Mesenchymal stem cell (in vitro differentiated cells and primary cell): ENCODE measurements around the gene IL1A.

Experiments
- DNase-seq: peaks from one replicate; pipeline ENCODE4 v3.0.0-alpha.2; 2013
- H2AFZ ChIP-seq: one replicate; pipeline ENCODE4 v1.6.1; 2013; ENCODE audit warnings: low read depth, mild to moderate bottlenecking, control low read depth, inconsistent platforms, low read length, moderate library complexity
- H2AK5ac ChIP-seq: 2 replicates; pipeline ENCODE4 v1.6.1; 2013; ENCODE audit warnings: low read length, moderate library complexity, mild to moderate bottlenecking, inconsistent platforms; ENCODE audit not compliant: severe bottlenecking
- H2BK120ac ChIP-seq: one replicate; pipeline ENCODE4 v1.6.1; 2013; ENCODE audit warnings: low read depth, mild to moderate bottlenecking, inconsistent platforms, low read length, moderate library complexity
- H2BK12ac ChIP-seq, 2 experiments: one replicate each; pipeline ENCODE4 v1.6.1; 2013; ENCODE audit warnings: inconsistent platforms in 2 of 2, low read length in 2 of 2, mild to moderate bottlenecking in 2 of 2, moderate library complexity in 2 of 2, control low read depth in 1 of 2
- H2BK15ac ChIP-seq: one replicate; pipeline ENCODE4 v1.6.1; 2013; ENCODE audit warnings: mild to moderate bottlenecking, low read depth, inconsistent platforms; ENCODE audit not compliant: poor library complexity, severe bottlenecking
- H2BK5ac ChIP-seq: 2 replicates; pipeline ENCODE4 v1.6.1; 2013; ENCODE audit warnings: low read depth, mild to moderate bottlenecking, low read length, control low read depth, inconsistent platforms; ENCODE audit not compliant: poor library complexity, severe bottlenecking
- H3K14ac ChIP-seq, 2 experiments: one replicate each; pipeline ENCODE4 v1.6.1; 2013; ENCODE audit warnings: inconsistent platforms in 2 of 2, low read length in 2 of 2, control low read depth in 1 of 2, mild to moderate bottlenecking in 1 of 2, moderate library complexity in 1 of 2
- H3K18ac ChIP-seq, 2 experiments: one replicate each; pipeline ENCODE4 v1.6.1; 2013; ENCODE audit warnings: inconsistent platforms in 2 of 2, low read length in 2 of 2, control low read depth in 1 of 2, low read depth in 1 of 2, mild to moderate bottlenecking in 1 of 2
- H3K23ac ChIP-seq, 2 experiments: one replicate each; pipeline ENCODE4 v1.6.1; 2013; ENCODE audit warnings: inconsistent platforms in 2 of 2, low read length in 2 of 2, mild to moderate bottlenecking in 2 of 2, moderate library complexity in 2 of 2, control low read depth in 1 of 2
- H3K27ac ChIP-seq: 2 replicates; pipeline ENCODE4 v1.5.1; 2013; ENCODE audit warnings: mild to moderate bottlenecking, moderate library complexity, low read length, control low read depth, inconsistent platforms; ENCODE audit not compliant: poor library complexity, severe bottlenecking
- H3K27me3 ChIP-seq, 2 experiments: 2 replicates each; pipeline versions ENCODE4 v1.6.1 to v1.7.0; 2013; ENCODE audit warnings: low read length in 2 of 2, mild to moderate bottlenecking in 2 of 2, moderate library complexity in 2 of 2, control low read depth in 1 of 2, inconsistent platforms in 1 of 2; ENCODE audit not compliant: control insufficient read depth in 1 of 2, insufficient read depth in 1 of 2
- H3K36me3 ChIP-seq, 2 experiments: 2 replicates each; pipeline versions ENCODE4 v1.6.1 to v1.7.0; 2013; ENCODE audit warnings: low read length in 2 of 2, control low read depth in 1 of 2, inconsistent platforms in 1 of 2, low read depth in 1 of 2, mild to moderate bottlenecking in 1 of 2; ENCODE audit not compliant: insufficient read depth in 2 of 2, control insufficient read depth in 1 of 2
- H3K4ac ChIP-seq, 2 experiments: one replicate each; pipeline ENCODE4 v1.6.1; 2013; ENCODE audit warnings: inconsistent platforms in 2 of 2, low read length in 2 of 2, mild to moderate bottlenecking in 2 of 2, moderate library complexity in 2 of 2, control low read depth in 1 of 2, low read depth in 1 of 2
- H3K4me1 ChIP-seq: 2 replicates; pipeline ENCODE4 v1.6.1; 2013; ENCODE audit warnings: low read depth, low read length, control low read depth; ENCODE audit not compliant: control insufficient read depth, insufficient read depth
- H3K4me2 ChIP-seq: 2 replicates; pipeline ENCODE4 v1.6.1; 2013; ENCODE audit warnings: low read length, mild to moderate bottlenecking, inconsistent platforms; ENCODE audit not compliant: poor library complexity, severe bottlenecking
- H3K4me3 ChIP-seq, 2 experiments: 2 replicates each; pipeline versions ENCODE4 v1.5.1 to v1.7.0; 2013; ENCODE audit warnings: low read length in 2 of 2, mild to moderate bottlenecking in 2 of 2, control low read depth in 1 of 2, low read depth in 1 of 2; ENCODE audit not compliant: insufficient read depth in 1 of 2
- H3K79me1 ChIP-seq: replicated peaks from 2 replicates; pipeline ENCODE4 v1.6.1; 2013; ENCODE audit warnings: mild to moderate bottlenecking, control low read depth, low read length, inconsistent platforms; ENCODE audit not compliant: poor library complexity, severe bottlenecking
- H3K9ac ChIP-seq: 2 replicates; pipeline ENCODE4 v1.7.0; 2013; ENCODE audit warnings: mild to moderate bottlenecking, low read length, moderate library complexity
- H3K9me3 ChIP-seq: 2 replicates; pipeline ENCODE4 v1.7.0; 2013; ENCODE audit warnings: mild to moderate bottlenecking, low read length; ENCODE audit not compliant: control insufficient read depth
- H4K8ac ChIP-seq: one replicate; pipeline ENCODE4 v1.6.1; 2013; ENCODE audit warnings: inconsistent platforms, mild to moderate bottlenecking, low read length, moderate library complexity
- H4K91ac ChIP-seq: one replicate; pipeline ENCODE4 v1.6.1; 2013; ENCODE audit warnings: mild to moderate bottlenecking, low read length, inconsistent platforms
- WGBS: methylation state at CpG from one replicate; pipeline ENCODE4 v1.1.7; 2013; ENCODE audit warnings: mixed read lengths; 5-methylcytosine and 5-hydroxymethylcytosine counted together

The IL1A gene

GRCh38 chr2:112750560-112750843 lies 33.8 kb downstream of the IL1A start:
- no peak overlapping the region for H3K4ac ChIP-seq
- no peaks in the 10 kb centered on the region for H3K36me3 ChIP-seq
- H3K23ac ChIP-seq = no peak overlapping the region
- H3K4me3 ChIP-seq = no peak overlapping the region
- no peak overlapping the region for H3K4me2 ChIP-seq
- H3K9ac ChIP-seq = peak overlapping the region; percentile 36
- peak overlapping the region; percentile 13 for H2BK120ac ChIP-seq
- no peaks in the 10 kb centered on the region for H3K27me3 ChIP-seq
- peaks cover 28% of the 10 kb centered on the region for H3K79me1 ChIP-seq
- peak overlapping the region in 1 of 2 experiments; percentile 24 for H3K18ac ChIP-seq
- H2BK15ac ChIP-seq = peak overlapping the region; percentile 21
- H3K14ac ChIP-seq = no peak overlapping the region
- no peak overlapping the region for H2AK5ac ChIP-seq
- H2AFZ ChIP-seq = no peak overlapping the region
- peak; percentile 48 for DNase-seq
- no peaks in the 10 kb centered on the region for H3K9me3 ChIP-seq
- H3K27ac ChIP-seq = no peak overlapping the region
- H3K4me1 ChIP-seq = peaks cover 4% of the 10 kb centered on the region
- H4K8ac ChIP-seq = peak overlapping the region; percentile 33
- no peak overlapping the region for H4K91ac ChIP-seq
- peak overlapping the region in 1 of 2 experiments; percentile 74 for H2BK12ac ChIP-seq
- no peak overlapping the region for H2BK5ac ChIP-seq

DNA sequence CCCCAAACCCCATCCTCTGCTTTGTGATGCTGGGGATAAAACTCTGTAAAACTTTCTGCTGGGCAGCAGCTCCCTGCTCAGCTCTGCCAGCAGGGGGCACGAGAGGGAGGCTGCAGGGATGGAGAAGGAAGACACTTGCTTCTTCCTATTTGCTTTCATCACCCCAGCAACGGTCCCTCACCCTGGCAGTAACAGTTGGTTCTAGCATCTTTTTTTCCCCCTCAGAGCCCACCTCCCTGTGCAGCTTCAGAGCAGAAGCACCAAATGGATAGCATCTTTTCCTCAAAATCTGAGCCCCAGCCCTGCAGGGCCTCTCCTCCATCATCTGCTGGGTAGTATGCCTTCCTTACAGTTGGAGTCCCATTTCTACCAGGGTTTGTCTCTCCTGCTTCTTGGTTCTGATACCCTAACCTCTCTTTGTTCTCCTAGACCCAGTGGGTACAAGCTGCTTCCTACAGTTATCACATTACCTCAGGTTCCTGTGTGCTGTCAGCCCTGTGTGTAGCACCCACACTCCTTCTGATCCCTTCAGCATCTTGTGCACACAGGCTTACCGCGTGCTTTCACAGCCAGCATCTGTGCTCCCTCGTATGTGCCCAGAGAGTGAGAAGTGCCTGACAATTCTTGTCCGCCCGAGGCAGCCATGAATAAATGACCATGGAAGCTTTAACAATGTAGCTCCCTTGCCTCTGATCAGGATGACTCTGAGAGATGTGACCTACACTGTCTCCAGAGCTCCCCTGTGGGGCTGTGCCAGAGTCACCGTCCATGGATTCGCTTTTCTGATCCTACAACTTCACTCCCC lies 34.3 kb downstream of the IL1A start:
- Histone ChIP-seq H2BK120ac (peak overlapping the region; percentile 13), H2BK15ac (peak overlapping the region; percentile 21), H3K4ac (no peak overlapping the region), H3K18ac (peak overlapping the region; percentile 24 to 83), H2BK12ac (peak overlapping the region in 1 of 2 experiments; percentile 74), H3K9ac (peak overlapping the region; percentile 36), H2AFZ (peak overlapping the region; percentile 89), H3K79me1 (peaks cover 28% of the 10 kb centered on the region), H3K23ac (no peak overlapping the region), H3K36me3 (no peaks in the 10 kb centered on the region), H3K14ac (peak overlapping the region in 1 of 2 experiments; percentile 74), H2AK5ac (no peak overlapping the region), H3K4me3 (no peak overlapping the region), H3K4me1 (peaks cover 4% of the 10 kb centered on the region), H4K8ac (peak overlapping the region; percentile 33), H3K4me2 (no peak overlapping the region), H3K9me3 (no peaks in the 10 kb centered on the region), H3K27ac (no peak overlapping the region), H2BK5ac (no peak overlapping the region), H3K27me3 (no peaks in the 10 kb centered on the region), H4K91ac (peak overlapping the region; percentile 29)
- DNase-seq = peak; percentile 81
- WGBS = 74% methylated on average over 9 of the region's 9 CpGs

DNA sequence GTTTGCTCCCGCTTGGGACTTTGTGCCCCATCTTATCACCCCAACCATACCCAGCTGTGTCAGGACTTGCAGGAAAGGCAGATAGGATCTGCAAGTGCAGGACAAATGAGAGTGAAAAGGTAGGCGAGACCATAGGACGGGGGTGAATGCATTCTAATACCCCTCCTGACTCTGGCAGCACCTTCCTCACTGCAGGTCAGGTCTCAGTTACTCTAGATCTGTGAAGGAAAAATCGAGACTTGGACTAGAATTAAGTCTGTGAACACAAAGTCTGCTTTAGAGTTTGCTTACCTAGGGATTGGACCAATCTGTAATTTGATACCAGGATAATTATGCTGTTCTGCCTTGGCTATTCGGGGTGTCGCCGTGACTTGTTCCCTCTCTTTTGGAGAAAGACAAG lies 43.8 kb downstream of the IL1A start:
- Histone ChIP-seq H3K9me3 (no peaks in the 10 kb centered on the region), H2BK5ac (no peak overlapping the region), H4K8ac (peak overlapping the region; percentile 9), H3K4me2 (no peak overlapping the region), H3K23ac (no peak overlapping the region), H3K9ac (no peak overlapping the region), H3K4me1 (no peaks in the 10 kb centered on the region), H3K4ac (no peak overlapping the region), H3K79me1 (peaks cover 4% of the 10 kb centered on the region), H4K91ac (no peak overlapping the region), H3K27ac (no peak overlapping the region), H2AK5ac (no peak overlapping the region), H3K36me3 (peaks cover 3 to 29% of the 10 kb centered on the region in 2 experiments), H2BK12ac (no peak overlapping the region), H3K18ac (no peak overlapping the region), H2AFZ (no peak overlapping the region), H2BK120ac (no peak overlapping the region), H3K27me3 (no peaks in the 10 kb centered on the region), H2BK15ac (no peak overlapping the region), H3K4me3 (no peak overlapping the region), H3K14ac (no peak overlapping the region)
- WGBS = 97% methylated on average over 6 of the region's 7 CpGs
- DNase-seq = no peak

GRCh38 chr2:112737542-112738232 lies 46.6 kb downstream of the IL1A start:
- Histone ChIP-seq H2AK5ac (no peak overlapping the region), H4K8ac (no peak overlapping the region), H4K91ac (no peak overlapping the region), H3K23ac (no peak overlapping the region), H3K4ac (no peak overlapping the region), H3K9ac (no peak overlapping the region), H2AFZ (no peak overlapping the region), H3K36me3 (peaks cover 3 to 26% of the 10 kb centered on the region in 2 experiments), H3K79me1 (no peaks in the 10 kb centered on the region), H2BK5ac (no peak overlapping the region), H3K27ac (no peak overlapping the region), H3K18ac (no peak overlapping the region), H3K4me3 (no peak overlapping the region), H2BK120ac (no peak overlapping the region), H3K14ac (no peak overlapping the region), H2BK15ac (no peak overlapping the region), H3K9me3 (no peaks in the 10 kb centered on the region), H3K27me3 (no peaks in the 10 kb centered on the region), H2BK12ac (no peak overlapping the region), H3K4me2 (no peak overlapping the region), H3K4me1 (no peaks in the 10 kb centered on the region)
- 60% methylated on average over 1 of the region's 1 CpG for WGBS
- DNase-seq = no peak
